Neural progenitor cell (in vitro differentiated cells): Measurements from ENCODE around the gene PTGR2.

Experiments used
- EZH2 ChIP-seq: fragments of 200-600 bp; sonication (generic); IDR thresholded peaks from 2 replicates; pipeline ENCODE4 v1.6.1; 2017; ENCODE audit warnings: antibody characterized with exemption, mild to moderate bottlenecking, moderate library complexity
- EZH2phosphoT487 ChIP-seq: fragments of 200-600 bp; sonication (generic); IDR thresholded peaks from 2 replicates; pipeline ENCODE4 v1.6.1; 2017; ENCODE audit warnings: antibody characterized with exemption
- TF ChIP-seq, protein P1 (sequence below): fragments of 200-600 bp; sonication (generic); IDR thresholded peaks from 2 replicates; pipeline ENCODE4 v1.5.1; 2017; ENCODE audit warnings: antibody characterized with exemption, mild to moderate bottlenecking

DNA sequence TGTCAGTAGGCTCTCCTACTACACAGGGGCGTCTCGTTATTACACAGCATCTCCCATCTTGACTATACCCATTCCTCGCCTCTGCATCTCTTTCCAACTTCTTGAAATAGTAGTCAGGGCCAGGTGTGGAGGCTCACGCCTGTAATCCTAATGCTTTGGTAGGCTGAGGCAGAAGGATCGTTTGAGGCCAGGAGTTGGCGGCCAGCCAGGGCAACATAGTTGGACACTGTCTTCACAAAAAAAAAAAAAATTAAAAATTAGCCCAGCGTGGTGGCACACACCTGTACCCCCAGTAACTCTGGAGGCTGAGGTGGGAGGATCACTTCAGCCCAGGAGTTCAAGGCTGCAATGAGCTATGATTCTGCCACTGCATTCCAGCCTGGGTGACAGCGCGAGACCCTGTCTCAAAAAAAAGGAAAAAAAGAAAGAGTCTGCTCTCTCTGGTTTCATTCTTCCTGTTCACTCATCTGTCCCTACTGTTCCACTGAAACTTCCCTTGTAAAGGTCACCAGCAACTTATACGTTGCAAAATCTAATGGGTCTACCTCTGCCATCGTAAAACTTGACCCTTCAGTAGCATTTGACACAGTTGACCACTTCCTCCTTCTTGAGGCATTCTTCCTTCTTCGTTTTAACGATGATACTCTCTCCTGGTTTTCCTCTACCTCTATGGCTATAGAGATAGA is 41.0 kb upstream of the PTGR2 start:
- TF ChIP-seq, protein P1, sequence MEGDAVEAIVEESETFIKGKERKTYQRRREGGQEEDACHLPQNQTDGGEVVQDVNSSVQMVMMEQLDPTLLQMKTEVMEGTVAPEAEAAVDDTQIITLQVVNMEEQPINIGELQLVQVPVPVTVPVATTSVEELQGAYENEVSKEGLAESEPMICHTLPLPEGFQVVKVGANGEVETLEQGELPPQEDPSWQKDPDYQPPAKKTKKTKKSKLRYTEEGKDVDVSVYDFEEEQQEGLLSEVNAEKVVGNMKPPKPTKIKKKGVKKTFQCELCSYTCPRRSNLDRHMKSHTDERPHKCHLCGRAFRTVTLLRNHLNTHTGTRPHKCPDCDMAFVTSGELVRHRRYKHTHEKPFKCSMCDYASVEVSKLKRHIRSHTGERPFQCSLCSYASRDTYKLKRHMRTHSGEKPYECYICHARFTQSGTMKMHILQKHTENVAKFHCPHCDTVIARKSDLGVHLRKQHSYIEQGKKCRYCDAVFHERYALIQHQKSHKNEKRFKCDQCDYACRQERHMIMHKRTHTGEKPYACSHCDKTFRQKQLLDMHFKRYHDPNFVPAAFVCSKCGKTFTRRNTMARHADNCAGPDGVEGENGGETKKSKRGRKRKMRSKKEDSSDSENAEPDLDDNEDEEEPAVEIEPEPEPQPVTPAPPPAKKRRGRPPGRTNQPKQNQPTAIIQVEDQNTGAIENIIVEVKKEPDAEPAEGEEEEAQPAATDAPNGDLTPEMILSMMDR: no peak
- no peak for TF ChIP-seq EZH2
- TF ChIP-seq EZH2phosphoT487: no peak
